PC-9 (cell line): Measurements from ENCODE around the gene KRT78. TPM values are rescaled to one million over a fixed set of nuclear protein-coding genes. Genes with fewer than 3 reads are reported as not detected.

ENCODE experiments used
- BruUV-seq: library from RNA; stranded (reverse); fragments of 400-500 nt; replicated peaks from 2 replicates; lab custom pipeline; 2021; lab: Mats Ljungman, UMichigan
- CTCF ChIA-PET: fragments of 300-600 bp; sonication (Branson Sonifier 250); formaldehyde crosslinking; loops from one replicate; lab custom pipeline; 2022; ENCODE audit warnings: antibody characterized with exemption; lab: Charles Lee
- POLR2A ChIA-PET: fragments of 300-600 bp; sonication (Branson Sonifier 250); formaldehyde crosslinking; loops from one replicate; lab custom pipeline; 2022; ENCODE audit warnings: antibody characterized with exemption; ENCODE audit not compliant: unreplicated experiment; lab: Charles Lee
- DNase-seq, 2 experiments: peaks; one replicate each; pipeline versions ENCODE4 v3.0.0 to v3.0.0-alpha.2; 2015 to 2022; ENCODE audit warnings: mixed read lengths in 1 of 2
- H2AFZ ChIP-seq: fragments of 200-600 bp; sonication (generic); 2 replicates; pipeline ENCODE4 v1.8.1; 2017; ENCODE audit warnings: antibody characterized with exemption
- H3F3A ChIP-seq: fragments of 200-600 bp; sonication (generic); 2 replicates; pipeline ENCODE4 v1.8.1; 2017; ENCODE audit warnings: antibody characterized with exemption, mild to moderate bottlenecking, low read depth; ENCODE audit not compliant: insufficient read depth
- H3K27ac ChIP-seq: fragments of 200-600 bp; sonication (generic); 2 replicates; pipeline ENCODE4 v1.6.1; 2016; ENCODE audit warnings: mixed run types
- H3K27me3 ChIP-seq: fragments of 200-600 bp; sonication (generic); 2 replicates; pipeline ENCODE4 v1.6.1; 2016; ENCODE audit warnings: low read depth, mixed run types; ENCODE audit not compliant: insufficient read depth
- H3K36me3 ChIP-seq: fragments of 200-600 bp; sonication (generic); 2 replicates; pipeline ENCODE4 v1.6.1; 2016; ENCODE audit warnings: low read depth, mixed run types
- H3K4me1 ChIP-seq: fragments of 200-600 bp; sonication (generic); replicated peaks from 2 replicates; pipeline ENCODE4 v1.6.1; 2016; ENCODE audit warnings: mixed run types; ENCODE audit not compliant: insufficient read depth
- H3K4me2 ChIP-seq: fragments of 200-600 bp; sonication (generic); 2 replicates; pipeline ENCODE4 v1.6.1; 2017; ENCODE audit warnings: mixed run types
- H3K4me3 ChIP-seq: fragments of 200-600 bp; sonication (generic); 2 replicates; pipeline ENCODE4 v1.6.1; 2016; ENCODE audit warnings: mixed run types
- H3K79me2 ChIP-seq: fragments of 200-600 bp; sonication (generic); 2 replicates; pipeline ENCODE4 v1.6.1; 2017; ENCODE audit warnings: low read depth, mixed run types
- H3K9me2 ChIP-seq: fragments of 200-600 bp; sonication (generic); 2 replicates; pipeline ENCODE4 v1.8.1; 2017; ENCODE audit warnings: mild to moderate bottlenecking; ENCODE audit not compliant: insufficient read depth
- H3K9me3 ChIP-seq: fragments of 200-600 bp; sonication (generic); 2 replicates; pipeline ENCODE4 v1.8.1; 2016; ENCODE audit warnings: low read depth; ENCODE audit not compliant: insufficient read depth
- H4K20me1 ChIP-seq: fragments of 200-600 bp; sonication (generic); 2 replicates; pipeline ENCODE4 v1.8.1; 2017; ENCODE audit not compliant: insufficient read depth
- CTCF ChIP-seq: fragments of 200-600 bp; sonication (generic); conservative IDR thresholded peaks from 2 replicates; pipeline ENCODE4 v1.6.1; 2017; ENCODE audit warnings: mixed run types, antibody characterized with exemption, mild to moderate bottlenecking, moderate library complexity
- EZH2 ChIP-seq: fragments of 200-600 bp; sonication (generic); IDR thresholded peaks from 2 replicates; pipeline ENCODE4 v1.8.0; 2017; ENCODE audit warnings: antibody characterized with exemption, low read depth
- intact Hi-C: fragments of 100-400 bp; cut with micrococcal nuclease; formaldehyde crosslinking; loops from one replicate; pipeline ENCODE4 v1.10.0; 2022; ENCODE audit not compliant: unreplicated experiment
- total RNA-seq: library from RNA; stranded (reverse); gene quantifications from 2 replicates; pipeline ENCODE4 v1.2.3, GENCODE V29; 2021

KRT78 gene
- total RNA-seq, 1 experiment from 2014 or later, result 1.5 TPM

GRCh38 chr12:52870361-52871290 lies 21.8 kb upstream of the KRT78 start:
- peak overlapping the region; percentile 72 for H3K4me2 ChIP-seq

GRCh38 chr12:52867642-52868041 lies 18.8 kb upstream of the KRT78 start:
- H2AFZ ChIP-seq, result no peak overlapping the region
- CTCF ChIA-PET, result no interaction called here
- peaks cover 28% of the 10 kb centered on the region for H3F3A ChIP-seq
- DNase-seq, result no peak
- no peak overlapping the region for H3K27ac ChIP-seq
- H3K9me2 ChIP-seq, result no peaks in the 10 kb centered on the region
- H3K4me3 ChIP-seq, result no peak overlapping the region
- no TSS peak for BruUV-seq
- TF ChIP-seq CTCF (no peak), EZH2 (no peak)
- POLR2A ChIA-PET, result interaction anchor here (0.5 kb wide), 1 partner anchor 437 kb away, joined by 6 read pairs; no protein-coding TSS in a partner anchor
- H4K20me1 ChIP-seq, result no peaks in the 10 kb centered on the region
- H3K79me2 ChIP-seq, result no peaks in the 10 kb centered on the region
- H3K4me2 ChIP-seq, result no peak overlapping the region
- no peaks in the 10 kb centered on the region for H3K9me3 ChIP-seq
- intact Hi-C loops, result loop anchor here (5.0 kb wide), 1 partner anchor 125 kb away; no protein-coding TSS in a partner anchor
- no peaks in the 10 kb centered on the region for H3K27me3 ChIP-seq
- H3K36me3 ChIP-seq, result no peaks in the 10 kb centered on the region
- H3K4me1 ChIP-seq, result peaks cover 31% of the 10 kb centered on the region

More at GRCh38 chr12:52870361-52871290, 21.8 kb upstream of the KRT78 start:
- Histone ChIP-seq H3K27ac (peak overlapping the region; percentile 100), H3K27me3 (no peaks in the 10 kb centered on the region), H3K9me3 (no peaks in the 10 kb centered on the region), H3K79me2 (no peaks in the 10 kb centered on the region), H3K9me2 (no peaks in the 10 kb centered on the region), H3K4me3 (peak overlapping the region; percentile 23; the same call in 1 of the 2 replicates), H3F3A (peaks cover 38% of the 10 kb centered on the region), H2AFZ (no peak overlapping the region), H3K36me3 (no peaks in the 10 kb centered on the region), H4K20me1 (no peaks in the 10 kb centered on the region), H3K4me1 (peaks cover 51% of the 10 kb centered on the region)
- CTCF ChIA-PET, result interaction anchor here (0.5 to 1.4 kb wide), 8 partner anchors 11 to 498 kb away, joined by 3 to 9 read pairs (median 4); no protein-coding TSS in a partner anchor
- DNase-seq, result peak; percentile 44 to 75
- TF ChIP-seq CTCF (peak; percentile 94), EZH2 (no peak)
- intact Hi-C loops, result loop anchor here (1.0 to 5.0 kb wide), 13 partner anchors 71 to 724 kb away; partner anchors contain the start of gene KRT7
- BruUV-seq, result no TSS peak
- POLR2A ChIA-PET, result no interaction called here

- DNase-seq, result no peak
- no peaks in the 10 kb centered on the region for H3K9me2 ChIP-seq
- no peaks in the 10 kb centered on the region for H4K20me1 ChIP-seq
- intact Hi-C loops, result loop anchor here (5.0 kb wide), 1 partner anchor 125 kb away; no protein-coding TSS in a partner anchor
- TF ChIP-seq CTCF, result no peak
- no peak for TF ChIP-seq EZH2
- peaks cover 23% of the 10 kb centered on the region for H3F3A ChIP-seq
- POLR2A ChIA-PET, result no interaction called here
- CTCF ChIA-PET, result interaction anchor here (0.7 kb wide), 1 partner anchor 712 kb away, joined by 6 read pairs; no protein-coding TSS in a partner anchor
- peaks cover 31% of the 10 kb centered on the region for H3K4me1 ChIP-seq
- no TSS peak for BruUV-seq
- no peak overlapping the region for H3K4me2 ChIP-seq
- H3K36me3 ChIP-seq, result no peaks in the 10 kb centered on the region
- no peak overlapping the region for H3K4me3 ChIP-seq
- no peaks in the 10 kb centered on the region for H3K79me2 ChIP-seq
- no peaks in the 10 kb centered on the region for H3K9me3 ChIP-seq
- H2AFZ ChIP-seq, result no peak overlapping the region
- H3K27ac ChIP-seq, result no peak overlapping the region
- H3K27me3 ChIP-seq, result no peaks in the 10 kb centered on the region
Observed at GRCh38 chr12:52867152-52867551, 18.4 kb upstream of the KRT78 start.
